GM23338 (cell line): ENCODE data around the gene RPRML. TPM values are rescaled to one million over a fixed set of nuclear protein-coding genes. Genes with fewer than 3 reads are reported as not detected.
A peak's percentile ranks its signal among the peaks of the same experiment; 100 is the strongest.

Experiments
- ATAC-seq: fragments of 200-7000 bp; cut with Tn5 transposase; 3 replicates; pipeline ENCODE4 v1.9.1; 2020
- DNase-seq: peaks from one replicate; pipeline ENCODE4 v3.0.0-alpha.2; 2015; ENCODE audit warnings: low spot score
- H2AFZ ChIP-seq: fragments of 200-600 bp; sonication (generic); 2 replicates; pipeline ENCODE4 v1.8.0; 2016; ENCODE audit warnings: antibody characterized with exemption, mild to moderate bottlenecking, moderate library complexity
- H3F3A ChIP-seq: fragments of 200-600 bp; sonication (generic); replicated peaks from 2 replicates; pipeline ENCODE4 v1.8.0; 2017; ENCODE audit warnings: antibody characterized with exemption, mixed run types, low read depth
- H3K27ac ChIP-seq: fragments of 200-600 bp; sonication (generic); 2 replicates; pipeline ENCODE4 v1.6.1; 2016; ENCODE audit warnings: low read depth
- H3K27me3 ChIP-seq: fragments of 200-600 bp; sonication (generic); 2 replicates; pipeline ENCODE4 v1.8.0; 2016; ENCODE audit warnings: mild to moderate bottlenecking, mixed run types, moderate library complexity; ENCODE audit not compliant: insufficient read depth
- H3K36me3 ChIP-seq: fragments of 200-600 bp; sonication (generic); 2 replicates; pipeline ENCODE4 v1.8.0; 2016; ENCODE audit warnings: mild to moderate bottlenecking; ENCODE audit not compliant: insufficient read depth
- H3K4me1 ChIP-seq: fragments of 200-600 bp; sonication (generic); 2 replicates; pipeline ENCODE4 v1.8.0; 2016; ENCODE audit warnings: mild to moderate bottlenecking, moderate library complexity; ENCODE audit not compliant: insufficient read depth
- H3K4me2 ChIP-seq: fragments of 200-600 bp; sonication (generic); 2 replicates; pipeline ENCODE4 v1.7.1; 2017; ENCODE audit warnings: mixed run types
- H3K4me3 ChIP-seq: fragments of 200-600 bp; sonication (generic); 2 replicates; pipeline ENCODE4 v1.6.1; 2016; ENCODE audit warnings: mixed run types
- H3K79me2 ChIP-seq: fragments of 200-600 bp; sonication (generic); replicated peaks from 2 replicates; pipeline ENCODE4 v1.8.0; 2017; ENCODE audit warnings: mild to moderate bottlenecking; ENCODE audit not compliant: insufficient read depth
- H3K9me2 ChIP-seq: fragments of 200-600 bp; sonication (generic); 2 replicates; pipeline ENCODE4 v1.8.0; 2017; ENCODE audit not compliant: insufficient read depth
- H4K20me1 ChIP-seq: fragments of 200-600 bp; sonication (generic); replicated peaks from 2 replicates; pipeline ENCODE4 v1.8.0; 2017; ENCODE audit warnings: mild to moderate bottlenecking; ENCODE audit not compliant: insufficient read depth
- H3K27ac Mint-ChIP-seq: 2 replicates; pipeline ENCODE4 v1.8.0; 2020; ENCODE audit warnings: inconsistent platforms, mild to moderate bottlenecking, moderate library complexity, mixed read lengths
- H3K27me3 Mint-ChIP-seq: 3 replicates; pipeline ENCODE4 v1.8.0; 2022; ENCODE audit warnings: low read depth, mild to moderate bottlenecking, moderate library complexity, mixed read lengths, inconsistent platforms; ENCODE audit not compliant: insufficient read depth, poor library complexity
- H3K36me3 Mint-ChIP-seq: 3 replicates; pipeline ENCODE4 v1.8.0; 2021; ENCODE audit warnings: low read depth, mild to moderate bottlenecking, inconsistent platforms, moderate library complexity, mixed read lengths
- H3K4me1 Mint-ChIP-seq: 3 replicates; pipeline ENCODE4 v1.8.0; 2020; ENCODE audit warnings: mild to moderate bottlenecking, inconsistent platforms, mixed read lengths
- H3K4me3 Mint-ChIP-seq: 3 replicates; pipeline ENCODE4 v1.8.0; 2021; ENCODE audit warnings: moderate library complexity, mild to moderate bottlenecking, inconsistent platforms, mixed read lengths
- H3K9me3 Mint-ChIP-seq: 3 replicates; pipeline ENCODE4 v1.8.0; 2020; ENCODE audit warnings: moderate library complexity, mild to moderate bottlenecking, inconsistent platforms, mixed read lengths
- CTCF ChIP-seq, 2 experiments: fragments of 200-600 bp in 1 of 2; sonication (generic) in 1 of 2; conservative IDR thresholded peaks; 2 replicates each; pipeline versions ENCODE4 v1.5.1 to v1.6.1; 2016 to 2017; ENCODE audit warnings: antibody characterized with exemption in 2 of 2, low read depth in 2 of 2, mild to moderate bottlenecking in 2 of 2, moderate library complexity in 1 of 2
- ETS1 ChIP-seq: IDR thresholded peaks from 2 replicates; pipeline ENCODE4 v1.6.1; 2016; ENCODE audit warnings: antibody characterized with exemption
- EZH2 ChIP-seq: fragments of 200-600 bp; sonication (generic); IDR thresholded peaks from one replicate; pipeline ENCODE4 v1.8.0; 2017; ENCODE audit warnings: antibody characterized with exemption, mild to moderate bottlenecking, low read depth; ENCODE audit not compliant: unreplicated experiment
- EZH2phosphoT487 ChIP-seq: fragments of 200-600 bp; sonication (generic); IDR thresholded peaks from one replicate; pipeline ENCODE4 v1.8.1; 2018; ENCODE audit warnings: antibody characterized with exemption; ENCODE audit not compliant: unreplicated experiment
- STAT1 ChIP-seq: IDR thresholded peaks from one replicate; pipeline ENCODE4 v1.6.1; 2016; ENCODE audit warnings: antibody characterized with exemption; ENCODE audit not compliant: unreplicated experiment
- ZNF114 ChIP-seq: fragments of 250-450 bp; sonication (Bioruptor Pico); IDR thresholded peaks from 2 replicates; pipeline ENCODE4 v1.5.0; 2020; ENCODE audit warnings: mild to moderate bottlenecking, moderate library complexity
- ZNF331 ChIP-seq: fragments of 250-450 bp; sonication (Bioruptor Pico); IDR thresholded peaks from 2 replicates; pipeline ENCODE4 v1.5.0; 2020; ENCODE audit warnings: low read depth, mild to moderate bottlenecking, moderate library complexity
- polyA plus RNA-seq: library from polyadenylated mRNA; unstranded; fragments of >200 nt; fragmentation: Nextera tagmentation; extraction: Ambion mirVana; gene quantifications from 2 replicates; pipeline ENCODE4 v1.2.1, GENCODE V29; 2016
- total RNA-seq: library from RNA; depleted of rRNA; stranded (reverse); fragments of >200 nt; shearing (Covaris generic); gene quantifications from 2 replicates; pipeline ENCODE4 v1.2.3, GENCODE V29; 2014

The RPRML gene
- total and polyA plus RNA-seq, 2 experiments from 2014 or later, result 2.1 to 16.4 TPM

GRCh38 chr17:46977348-46977747 lies 1.7 kb downstream of the RPRML start:
- Histone ChIP-seq H3F3A (peaks cover 7% of the 10 kb centered on the region; the same call in 1 of the 2 replicates), H3K4me3 (peak overlapping the region; percentile 76), H3K27ac (no peak overlapping the region), H3K4me1 (peaks cover 37% of the 10 kb centered on the region), H3K36me3 (no peaks in the 10 kb centered on the region), H3K79me2 (no peaks in the 10 kb centered on the region), H3K4me2 (peak overlapping the region; percentile 88), H4K20me1 (no peaks in the 10 kb centered on the region; the same call in 1 of the 2 replicates), H3K27me3 (peaks cover 27% of the 10 kb centered on the region), H3K9me2 (no peaks in the 10 kb centered on the region), H2AFZ (peak overlapping the region; percentile 84; the same call in 1 of the 2 replicates)
- peaks cover 35% of the 10 kb centered on the region for H3K27me3 Mint-ChIP-seq
- H3K4me3 Mint-ChIP-seq, result peak overlapping the region; percentile 93
- H3K4me1 Mint-ChIP-seq, result peaks cover 38% of the 10 kb centered on the region
- no peaks in the 10 kb centered on the region; the same call in 2 of the 3 replicates for H3K9me3 Mint-ChIP-seq
- peak; percentile 84 for ATAC-seq
- DNase-seq, result peak; percentile 97
- peak overlapping the region; percentile 80 for H3K27ac Mint-ChIP-seq
- TF ChIP-seq CTCF (conservative IDR thresholded peaks at IDR 0.05; ENCODE audit: low read depth in 2 of 2), result peak; percentile 61 to 67
- TF ChIP-seq ZNF331 (CRISPR knock-in tag), result no peak
- peaks cover 5% of the 10 kb centered on the region; the same call in 2 of the 3 replicates for H3K36me3 Mint-ChIP-seq

- peak overlapping the region; percentile 80 for H3K27ac Mint-ChIP-seq
- Histone ChIP-seq H3F3A (peaks cover 7% of the 10 kb centered on the region; the same call in 1 of the 2 replicates), H4K20me1 (no peaks in the 10 kb centered on the region; the same call in 1 of the 2 replicates), H3K36me3 (no peaks in the 10 kb centered on the region), H3K27ac (no peak overlapping the region), H3K4me1 (peaks cover 34% of the 10 kb centered on the region), H3K79me2 (no peaks in the 10 kb centered on the region), H2AFZ (0 out of 2 replicates have a peak overlapping the region, but pooled peaks have one; percentile 14), H3K4me3 (peak overlapping the region; percentile 76), H3K4me2 (peak overlapping the region; percentile 88), H3K27me3 (peaks cover 27% of the 10 kb centered on the region), H3K9me2 (no peaks in the 10 kb centered on the region)
- peaks cover 35% of the 10 kb centered on the region for H3K27me3 Mint-ChIP-seq
- peaks cover 37% of the 10 kb centered on the region for H3K4me1 Mint-ChIP-seq
- ATAC-seq (peak; percentile 7; the same call in 2 of the 3 replicates), DNase-seq (peak; percentile 45)
- TF ChIP-seq ETS1 (no peak), EZH2 (no peak), ZNF114 (no peak), STAT1 (no peak), EZH2phosphoT487 (no peak), CTCF (conservative IDR thresholded peaks at IDR 0.05; ENCODE audit: low read depth in 2 of 2) (peak; percentile 19 to 20; a peak in 2 of 4 replicates)
- no peaks in the 10 kb centered on the region; the same call in 2 of the 3 replicates for H3K9me3 Mint-ChIP-seq
- peak overlapping the region; percentile 93 for H3K4me3 Mint-ChIP-seq
- peaks cover 5% of the 10 kb centered on the region; the same call in 2 of the 3 replicates for H3K36me3 Mint-ChIP-seq
Measured at GRCh38 chr17:46976626-46977270, 2.3 kb downstream of the RPRML start.
